ENCODE results near the gene MRPS22. TPM values are rescaled to one million over a fixed set of nuclear protein-coding genes. Genes with fewer than 3 reads are reported as not detected.

The MRPS22 gene
- total and polyA plus RNA-seq, 2 of the 13 experiments (the other 11 are each of a cell fraction or from before 2014, with no cell fraction given): 52.7 to 113 TPM

- TF ChIP-seq MAFF (IDR thresholded peaks at IDR 0.05; ENCODE audit: low read depth, low read length): no peak
- peak; percentile 88 for TF ChIP-seq ZMYM4 (CRISPR knock-in tag; IDR thresholded peaks at IDR 0.05)
- TF ChIP-seq ERF (CRISPR knock-in tag; IDR thresholded peaks at IDR 0.05): peak; percentile 81
- TF ChIP-seq TOPORS (CRISPR knock-in tag; IDR thresholded peaks at IDR 0.05): no peak
- TF ChIP-seq, protein P1, sequence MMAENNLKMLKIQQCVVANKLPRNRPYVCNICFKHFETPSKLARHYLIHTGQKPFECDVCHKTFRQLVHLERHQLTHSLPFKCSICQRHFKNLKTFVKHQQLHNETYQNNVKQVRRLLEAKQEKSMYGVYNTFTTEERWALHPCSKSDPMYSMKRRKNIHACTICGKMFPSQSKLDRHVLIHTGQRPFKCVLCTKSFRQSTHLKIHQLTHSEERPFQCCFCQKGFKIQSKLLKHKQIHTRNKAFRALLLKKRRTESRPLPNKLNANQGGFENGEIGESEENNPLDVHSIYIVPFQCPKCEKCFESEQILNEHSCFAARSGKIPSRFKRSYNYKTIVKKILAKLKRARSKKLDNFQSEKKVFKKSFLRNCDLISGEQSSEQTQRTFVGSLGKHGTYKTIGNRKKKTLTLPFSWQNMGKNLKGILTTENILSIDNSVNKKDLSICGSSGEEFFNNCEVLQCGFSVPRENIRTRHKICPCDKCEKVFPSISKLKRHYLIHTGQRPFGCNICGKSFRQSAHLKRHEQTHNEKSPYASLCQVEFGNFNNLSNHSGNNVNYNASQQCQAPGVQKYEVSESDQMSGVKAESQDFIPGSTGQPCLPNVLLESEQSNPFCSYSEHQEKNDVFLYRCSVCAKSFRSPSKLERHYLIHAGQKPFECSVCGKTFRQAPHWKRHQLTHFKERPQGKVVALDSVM (CRISPR knock-in tag; IDR thresholded peaks at IDR 0.05): no peak
- 0 out of 2 replicates have a peak, but pooled peaks have one; percentile 66 for TF ChIP-seq U2AF2 (IDR thresholded peaks at IDR 0.05; ENCODE audit: low read depth, low read length)
- TF ChIP-seq ZNF550 (CRISPR knock-in tag; IDR thresholded peaks at IDR 0.05; ENCODE audit: borderline replicate concordance): no peak
- TF ChIP-seq AHR (CRISPR knock-in tag; IDR thresholded peaks at IDR 0.05): no peak
- TF ChIP-seq, protein P2, sequence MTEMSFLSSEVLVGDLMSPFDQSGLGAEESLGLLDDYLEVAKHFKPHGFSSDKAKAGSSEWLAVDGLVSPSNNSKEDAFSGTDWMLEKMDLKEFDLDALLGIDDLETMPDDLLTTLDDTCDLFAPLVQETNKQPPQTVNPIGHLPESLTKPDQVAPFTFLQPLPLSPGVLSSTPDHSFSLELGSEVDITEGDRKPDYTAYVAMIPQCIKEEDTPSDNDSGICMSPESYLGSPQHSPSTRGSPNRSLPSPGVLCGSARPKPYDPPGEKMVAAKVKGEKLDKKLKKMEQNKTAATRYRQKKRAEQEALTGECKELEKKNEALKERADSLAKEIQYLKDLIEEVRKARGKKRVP (CRISPR knock-in tag; IDR thresholded peaks at IDR 0.05): no peak; a peak in 1 of 4 replicates
- no peak for TF ChIP-seq SMAD1 (CRISPR knock-in tag; IDR thresholded peaks at IDR 0.05; ENCODE audit: borderline replicate concordance, low read depth)
- TF ChIP-seq, protein P3, sequence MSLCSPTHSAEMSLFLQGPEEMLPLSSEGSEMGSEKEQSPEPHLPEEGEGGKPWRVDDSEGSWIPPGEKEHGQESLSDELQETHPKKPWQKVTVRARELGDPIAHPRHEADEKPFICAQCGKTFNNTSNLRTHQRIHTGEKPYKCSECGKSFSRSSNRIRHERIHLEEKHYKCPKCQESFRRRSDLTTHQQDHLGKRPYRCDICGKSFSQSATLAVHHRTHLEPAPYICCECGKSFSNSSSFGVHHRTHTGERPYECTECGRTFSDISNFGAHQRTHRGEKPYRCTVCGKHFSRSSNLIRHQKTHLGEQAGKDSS (CRISPR knock-in tag; IDR thresholded peaks at IDR 0.05; ENCODE audit: borderline replicate concordance, low read depth): peak; percentile 49; the same call in 1 of the 2 replicates
- TF ChIP-seq ZFX (CRISPR knock-in tag; IDR thresholded peaks at IDR 0.05; ENCODE audit: low read depth): peak; percentile 98
- peak; percentile 76; the same call in 1 of the 2 replicates for TF ChIP-seq THAP7 (CRISPR knock-in tag; IDR thresholded peaks at IDR 0.05)
- TF ChIP-seq, protein P4, sequence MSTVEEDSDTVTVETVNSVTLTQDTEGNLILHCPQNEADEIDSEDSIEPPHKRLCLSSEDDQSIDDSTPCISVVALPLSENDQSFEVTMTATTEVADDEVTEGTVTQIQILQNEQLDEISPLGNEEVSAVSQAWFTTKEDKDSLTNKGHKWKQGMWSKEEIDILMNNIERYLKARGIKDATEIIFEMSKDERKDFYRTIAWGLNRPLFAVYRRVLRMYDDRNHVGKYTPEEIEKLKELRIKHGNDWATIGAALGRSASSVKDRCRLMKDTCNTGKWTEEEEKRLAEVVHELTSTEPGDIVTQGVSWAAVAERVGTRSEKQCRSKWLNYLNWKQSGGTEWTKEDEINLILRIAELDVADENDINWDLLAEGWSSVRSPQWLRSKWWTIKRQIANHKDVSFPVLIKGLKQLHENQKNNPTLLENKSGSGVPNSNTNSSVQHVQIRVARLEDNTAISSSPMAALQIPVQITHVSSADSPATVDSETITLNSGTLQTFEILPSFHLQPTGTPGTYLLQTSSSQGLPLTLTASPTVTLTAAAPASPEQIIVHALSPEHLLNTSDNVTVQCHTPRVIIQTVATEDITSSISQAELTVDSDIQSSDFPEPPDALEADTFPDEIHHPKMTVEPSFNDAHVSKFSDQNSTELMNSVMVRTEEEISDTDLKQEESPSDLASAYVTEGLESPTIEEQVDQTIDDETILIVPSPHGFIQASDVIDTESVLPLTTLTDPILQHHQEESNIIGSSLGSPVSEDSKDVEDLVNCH (CRISPR knock-in tag; IDR thresholded peaks at IDR 0.05): 0 out of 2 replicates have a peak, but pooled peaks have one; percentile 83
- TF ChIP-seq YEATS2 (CRISPR knock-in tag; IDR thresholded peaks at IDR 0.05; ENCODE audit: borderline replicate concordance): peak; percentile 92
- no peak for TF ChIP-seq NR2F6 (IDR thresholded peaks at IDR 0.05)
- no peak for TF ChIP-seq NR2F6 (CRISPR knock-in tag; IDR thresholded peaks at IDR 0.05)
- 0 out of 2 replicates have a peak, but pooled peaks have one; percentile 33 for TF ChIP-seq MAZ (IDR thresholded peaks at IDR 0.05; ENCODE audit: borderline replicate concordance, low read depth, low read length)
- no peak for TF ChIP-seq MAZ (CRISPR knock-in tag; IDR thresholded peaks at IDR 0.05; ENCODE audit: low read depth)
- TF ChIP-seq FOXP4 (CRISPR knock-in tag; IDR thresholded peaks at IDR 0.05): no peak; the same call in none of the 2 replicates
These were observed 45.9 kb downstream of the MRPS22 start, which contains the start of gene COPB2 (continued) for GRCh38 chr3:139389552-139390368.

All from HepG2 (cell line).